Measurements from ENCODE around the gene KPNA1. TPM values are rescaled to one million over a fixed set of nuclear protein-coding genes. Genes with fewer than 3 reads are reported as not detected.
"Not testable (repeated sequence)": the region's sequence is repeated elsewhere in the genome, so short reads cannot be mapped to it uniquely, and the experiment has no call there.

The KPNA1 gene
- polyA plus RNA-seq, 1 experiment = 27.8 TPM

DNA sequence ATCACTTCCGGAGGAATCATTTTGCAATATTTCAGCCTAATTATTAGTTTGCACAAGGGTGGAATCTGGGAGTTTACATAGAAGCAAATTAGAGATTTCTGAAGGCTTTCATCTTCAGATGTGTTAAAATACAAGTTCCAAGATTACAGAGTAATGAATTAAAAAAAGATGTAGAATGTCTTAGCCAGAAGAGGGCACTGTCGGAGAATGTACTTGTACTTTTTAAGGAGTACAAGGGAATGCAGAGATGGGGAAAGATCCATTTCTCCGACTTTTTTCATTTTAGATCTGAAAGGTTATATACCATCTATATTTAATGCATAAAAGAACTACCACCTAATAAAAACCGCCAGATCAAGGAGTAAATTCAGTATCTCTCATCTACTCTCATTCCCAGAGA is 55.7 kb downstream of the KPNA1 start:
- H3K36me3 ChIP-seq (ENCODE audit: control insufficient read depth, insufficient read depth, low read length) = peaks cover 3% of the 10 kb centered on the region; the same call in 1 of the 2 replicates
- CTCF ChIA-PET = interaction anchor here (0.9 to 3.1 kb wide), 7 partner anchors 11 to 220 kb away, joined by 3 to 28 read pairs (median 4); partner anchors contain the start of gene PARP14
- peak; percentile 6 for DNase-seq (ENCODE audit: low read depth)
- TF ChIP-seq, protein P1, sequence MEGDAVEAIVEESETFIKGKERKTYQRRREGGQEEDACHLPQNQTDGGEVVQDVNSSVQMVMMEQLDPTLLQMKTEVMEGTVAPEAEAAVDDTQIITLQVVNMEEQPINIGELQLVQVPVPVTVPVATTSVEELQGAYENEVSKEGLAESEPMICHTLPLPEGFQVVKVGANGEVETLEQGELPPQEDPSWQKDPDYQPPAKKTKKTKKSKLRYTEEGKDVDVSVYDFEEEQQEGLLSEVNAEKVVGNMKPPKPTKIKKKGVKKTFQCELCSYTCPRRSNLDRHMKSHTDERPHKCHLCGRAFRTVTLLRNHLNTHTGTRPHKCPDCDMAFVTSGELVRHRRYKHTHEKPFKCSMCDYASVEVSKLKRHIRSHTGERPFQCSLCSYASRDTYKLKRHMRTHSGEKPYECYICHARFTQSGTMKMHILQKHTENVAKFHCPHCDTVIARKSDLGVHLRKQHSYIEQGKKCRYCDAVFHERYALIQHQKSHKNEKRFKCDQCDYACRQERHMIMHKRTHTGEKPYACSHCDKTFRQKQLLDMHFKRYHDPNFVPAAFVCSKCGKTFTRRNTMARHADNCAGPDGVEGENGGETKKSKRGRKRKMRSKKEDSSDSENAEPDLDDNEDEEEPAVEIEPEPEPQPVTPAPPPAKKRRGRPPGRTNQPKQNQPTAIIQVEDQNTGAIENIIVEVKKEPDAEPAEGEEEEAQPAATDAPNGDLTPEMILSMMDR (IDR thresholded peaks at IDR 0.05; ENCODE audit: insufficient read depth, low read depth, low read length) = peak; percentile 51
- no peaks in the 10 kb centered on the region for H3K27me3 ChIP-seq (ENCODE audit: control insufficient read depth, insufficient read depth, low read length)
- POLR2A ChIA-PET = no interaction called here
- no peak overlapping the region for H3K4me3 ChIP-seq (ENCODE audit: low read depth, low read length)

DNA sequence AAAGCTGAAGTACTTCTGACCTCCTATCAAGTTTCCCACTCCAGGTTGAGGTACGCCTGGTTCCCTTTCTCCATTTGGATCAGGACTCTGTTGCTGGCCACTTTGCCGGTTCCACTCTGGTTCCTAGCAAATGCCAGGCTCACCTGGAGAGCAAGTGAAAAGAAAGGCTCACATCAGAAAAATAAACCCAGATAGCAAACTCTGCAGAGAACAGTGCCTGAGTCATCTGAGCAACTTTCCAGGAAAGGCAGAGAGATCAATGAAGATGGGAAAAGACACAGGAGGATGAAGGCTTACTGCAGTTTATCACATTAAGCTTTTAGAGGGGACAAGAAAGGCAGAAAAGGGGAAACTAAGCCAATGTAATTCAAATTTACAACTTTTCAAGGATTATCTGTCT is 57.0 kb downstream of the KPNA1 start:
- H3K27me3 ChIP-seq (ENCODE audit: control insufficient read depth, insufficient read depth, low read length) = no peaks in the 10 kb centered on the region
- POLR2A ChIA-PET = no interaction called here
- H3K36me3 ChIP-seq (ENCODE audit: control insufficient read depth, insufficient read depth, low read length) = peaks cover 4% of the 10 kb centered on the region
- DNase-seq (ENCODE audit: low read depth) = no peak
- TF ChIP-seq, protein P1 (IDR thresholded peaks at IDR 0.05; ENCODE audit: insufficient read depth, low read depth, low read length) = no peak
- H3K4me3 ChIP-seq (ENCODE audit: low read depth, low read length) = no peak overlapping the region
- CTCF ChIA-PET = interaction anchor here (0.6 to 3.0 kb wide), 8 partner anchors 10 to 221 kb away, joined by 3 to 28 read pairs (median 4); partner anchors contain the start of gene PARP14

DNA sequence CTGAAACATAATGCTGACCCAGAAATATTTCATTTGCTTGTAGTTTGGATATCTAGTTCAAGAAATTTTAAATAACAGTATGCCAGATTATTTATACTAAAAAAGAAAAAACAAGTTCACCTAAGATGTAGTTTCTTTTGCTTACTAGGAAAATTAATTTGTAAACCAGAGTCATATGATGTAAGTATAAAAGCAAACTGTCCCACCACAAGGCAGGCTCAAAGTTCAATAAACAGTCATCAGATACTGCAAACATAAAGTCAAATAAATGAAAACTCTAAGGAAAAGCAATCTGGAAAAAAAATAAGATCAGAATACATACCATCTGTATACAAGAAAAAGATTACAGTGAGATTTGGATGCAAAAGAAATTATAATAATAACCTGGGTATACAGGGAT is 58.7 kb downstream of the KPNA1 start:
- TF ChIP-seq, protein P1 (IDR thresholded peaks at IDR 0.05; ENCODE audit: insufficient read depth, low read depth, low read length) = no peak
- POLR2A ChIA-PET = no interaction called here
- Histone ChIP-seq H3K4me3 (ENCODE audit: low read depth, low read length) (no peak overlapping the region), H3K36me3 (ENCODE audit: control insufficient read depth, insufficient read depth, low read length) (peaks cover 4% of the 10 kb centered on the region), H3K27me3 (ENCODE audit: control insufficient read depth, insufficient read depth, low read length) (no peaks in the 10 kb centered on the region)
- CTCF ChIA-PET = interaction anchor here (3.0 kb wide), 1 partner anchor 223 kb away, joined by 28 read pairs; the partner anchor contains the start of gene PARP14
- DNase-seq (ENCODE audit: low read depth) = no peak

DNA sequence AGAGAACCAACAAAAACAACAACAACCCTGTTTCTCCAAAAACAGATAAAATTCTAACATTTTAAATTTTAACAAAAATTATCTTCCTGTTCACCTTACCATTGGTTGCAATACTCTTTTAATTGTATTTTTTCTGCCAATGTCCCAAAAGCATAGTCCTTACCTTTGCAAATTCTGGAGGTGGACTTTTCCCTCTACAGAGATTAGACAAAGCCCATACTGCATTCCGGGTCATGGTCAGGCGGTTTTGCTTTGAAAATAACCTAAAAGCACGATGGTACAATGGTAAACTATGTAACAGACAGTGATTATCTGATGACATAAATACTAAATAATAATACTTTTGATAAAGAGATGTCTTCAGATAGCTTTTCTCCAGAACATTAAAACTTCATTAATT is 63.4 kb downstream of the KPNA1 start:
- H3K4me3 ChIP-seq (ENCODE audit: low read depth, low read length) = no peak overlapping the region
- H3K36me3 ChIP-seq (ENCODE audit: control insufficient read depth, insufficient read depth, low read length) = peaks cover 4% of the 10 kb centered on the region
- ChIA-PET CTCF (interaction anchor here (0.7 kb wide), 1 partner anchor 371 kb away, joined by 4 read pairs; no protein-coding TSS in a partner anchor), POLR2A (no interaction called here)
- no peak for DNase-seq (ENCODE audit: low read depth)
- no peaks in the 10 kb centered on the region for H3K27me3 ChIP-seq (ENCODE audit: control insufficient read depth, insufficient read depth, low read length)
- TF ChIP-seq, protein P1 (IDR thresholded peaks at IDR 0.05; ENCODE audit: insufficient read depth, low read depth, low read length) = no peak

DNA sequence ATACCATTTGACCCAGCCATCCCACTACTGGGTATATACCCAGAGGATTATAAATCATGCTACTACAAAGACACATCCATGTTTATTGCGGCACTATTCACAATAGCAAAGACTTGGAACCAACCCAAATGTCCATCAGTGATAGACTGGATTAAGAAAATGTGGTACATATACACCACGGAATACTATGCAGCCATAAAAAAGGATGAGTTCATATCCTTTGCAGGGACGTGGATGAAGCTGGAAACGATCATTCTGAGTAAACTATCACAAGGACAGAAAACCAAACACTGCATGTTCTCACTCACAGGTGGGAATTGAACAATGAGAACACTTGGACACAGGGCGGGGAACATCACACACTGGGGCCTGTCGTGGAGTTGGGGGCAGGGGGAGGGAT is 66.5 kb downstream of the KPNA1 start:
- H3K36me3 ChIP-seq (ENCODE audit: control insufficient read depth, insufficient read depth, low read length); POLR2A ChIA-PET; H3K27me3 ChIP-seq (ENCODE audit: control insufficient read depth, insufficient read depth, low read length); H3K4me3 ChIP-seq (ENCODE audit: low read depth, low read length); DNase-seq (ENCODE audit: low read depth); CTCF ChIA-PET: not testable (repeated sequence)

DNA sequence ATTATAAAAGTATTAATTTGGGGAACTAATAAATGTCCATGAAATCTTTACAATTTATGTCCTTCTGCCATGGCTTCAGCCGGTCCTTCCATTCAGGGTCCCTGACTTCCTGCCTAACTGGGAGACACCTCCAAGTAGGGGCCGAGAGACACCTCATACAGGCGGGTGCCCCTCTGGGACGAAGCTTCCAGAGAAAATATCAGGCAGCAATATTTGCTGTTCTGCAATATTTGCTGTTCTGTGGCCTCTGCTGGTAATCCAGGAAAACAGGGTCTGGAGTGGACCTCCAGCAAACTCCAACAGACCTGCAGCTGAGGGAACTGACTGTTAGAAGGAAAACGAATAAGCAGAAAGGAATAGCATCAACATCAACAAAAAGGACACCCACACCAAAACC is 70.2 kb downstream of the KPNA1 start:
- POLR2A ChIA-PET; H3K36me3 ChIP-seq (ENCODE audit: control insufficient read depth, insufficient read depth, low read length); CTCF ChIA-PET; H3K4me3 ChIP-seq (ENCODE audit: low read depth, low read length); DNase-seq (ENCODE audit: low read depth); H3K27me3 ChIP-seq (ENCODE audit: control insufficient read depth, insufficient read depth, low read length): not testable (repeated sequence)

DNA sequence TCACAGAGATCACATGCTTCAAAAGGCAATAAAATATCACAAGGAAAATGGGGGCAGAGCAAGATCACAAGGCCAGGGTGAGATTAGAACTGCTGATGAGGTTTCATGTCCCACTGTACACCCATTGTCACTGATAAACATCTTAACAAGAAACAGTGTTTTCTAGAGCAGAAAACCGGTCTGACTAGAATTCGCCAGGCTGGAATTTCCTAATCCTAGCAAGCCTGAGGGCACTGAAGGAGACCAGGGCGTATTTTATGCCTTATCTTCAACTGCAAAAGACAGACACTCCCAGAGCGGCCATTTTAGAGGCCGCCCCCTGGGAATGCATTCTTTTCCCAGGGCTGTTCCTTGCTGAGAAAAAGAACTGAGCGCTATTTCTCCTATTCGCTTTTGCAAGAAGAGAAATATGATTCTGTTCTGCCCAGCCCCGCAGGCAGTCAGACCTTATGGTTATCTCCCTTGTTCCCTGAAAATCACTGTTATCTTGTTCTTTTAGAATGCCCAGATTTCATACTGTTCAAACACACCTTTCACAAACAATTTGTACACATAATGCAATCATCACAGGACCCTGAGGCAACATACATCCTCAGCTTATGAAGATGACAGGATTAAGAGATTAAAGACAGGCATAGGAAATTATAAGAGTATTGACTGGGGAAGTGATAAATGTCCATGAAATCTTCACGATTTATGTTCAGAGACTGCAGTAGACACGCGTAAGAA is 70.8 kb downstream of the KPNA1 start:
- H3K36me3 ChIP-seq (ENCODE audit: control insufficient read depth, insufficient read depth, low read length); DNase-seq (ENCODE audit: low read depth); CTCF ChIA-PET; H3K27me3 ChIP-seq (ENCODE audit: control insufficient read depth, insufficient read depth, low read length); POLR2A ChIA-PET; H3K4me3 ChIP-seq (ENCODE audit: low read depth, low read length): not testable (repeated sequence)
